WTC11 (cell line): ENCODE results near the gene AHCYL1. TPM values are rescaled to one million over a fixed set of nuclear protein-coding genes. Genes with fewer than 3 reads are reported as not detected.

ENCODE experiments used
- ATAC-seq: fragments of 200-7000 bp; cut with Tn5 transposase; 2 replicates; pipeline ENCODE4 v1.10.0; 2021; ENCODE audit warnings: mild to moderate bottlenecking, moderate library complexity
- CTCF ChIA-PET: fragments of 300-600 bp; sonication (Branson Sonifier 250); formaldehyde crosslinking; loops from one replicate; lab custom pipeline; 2021; ENCODE audit warnings: antibody characterized with exemption; lab: Charles Lee
- POLR2A ChIA-PET: fragments of 350-600 bp; sonication (Branson Sonifier 250); formaldehyde crosslinking; loops from one replicate; lab custom pipeline; 2021; ENCODE audit warnings: antibody characterized with exemption; lab: Charles Lee
- DNase-seq: peaks from one replicate; pipeline ENCODE4 v3.0.0; 2021; ENCODE audit warnings: low spot score
- H3K27ac Mint-ChIP-seq: 2 replicates; pipeline ENCODE4 v1.8.0; 2021; ENCODE audit warnings: mixed read lengths
- H3K27me3 Mint-ChIP-seq: 2 replicates; pipeline ENCODE4 v1.8.0; 2021; ENCODE audit warnings: low read depth, mild to moderate bottlenecking, moderate library complexity, mixed read lengths
- H3K36me3 Mint-ChIP-seq: 2 replicates; pipeline ENCODE4 v1.8.0; 2021; ENCODE audit warnings: mixed read lengths
- H3K4me1 Mint-ChIP-seq: 2 replicates; pipeline ENCODE4 v1.8.0; 2022; ENCODE audit warnings: mixed read lengths
- H3K4me3 Mint-ChIP-seq: 2 replicates; pipeline ENCODE4 v1.8.0; 2021; ENCODE audit warnings: mild to moderate bottlenecking, moderate library complexity, mixed read lengths
- H3K9me3 Mint-ChIP-seq: 2 replicates; pipeline ENCODE4 v1.8.0; 2021; ENCODE audit warnings: mixed read lengths
- ATF1 ChIP-seq: sonication (generic); formaldehyde crosslinking; IDR thresholded peaks from 2 replicates; pipeline ENCODE4 v1.8.1; 2023; ENCODE audit warnings: mild to moderate bottlenecking, moderate library complexity, missing genetic modification reagents
- ATF3 ChIP-seq: sonication (generic); formaldehyde crosslinking; conservative IDR thresholded peaks from 2 replicates; pipeline ENCODE4 v1.8.1; 2022; ENCODE audit warnings: mild to moderate bottlenecking, missing genetic modification reagents
- FOXJ3 ChIP-seq: sonication (generic); formaldehyde crosslinking; IDR thresholded peaks from 2 replicates; pipeline ENCODE4 v1.9.0; 2021; ENCODE audit warnings: missing genetic modification reagents, mild to moderate bottlenecking, borderline replicate concordance
- GRHL2 ChIP-seq: fragments of 250-450 bp; sonication (Bioruptor Pico); IDR thresholded peaks from 2 replicates; pipeline ENCODE4 v1.8.0; 2022; ENCODE audit warnings: mild to moderate bottlenecking, moderate library complexity; ENCODE audit not compliant: insufficient replicate concordance, severe bottlenecking
- IRF2 ChIP-seq: sonication (generic); formaldehyde crosslinking; IDR thresholded peaks from 2 replicates; pipeline ENCODE4 v1.8.0; 2022; ENCODE audit warnings: low read depth, missing genetic modification reagents, borderline replicate concordance
- JAZF1 ChIP-seq: fragments of 250-450 bp; sonication (Bioruptor Pico); IDR thresholded peaks from 2 replicates; pipeline ENCODE4 v1.9.0; 2021; ENCODE audit warnings: moderate library complexity, mild to moderate bottlenecking, inconsistent platforms
- JUN ChIP-seq: sonication (generic); formaldehyde crosslinking; IDR thresholded peaks from 2 replicates; pipeline ENCODE4 v1.8.0; 2023; ENCODE audit warnings: mild to moderate bottlenecking, missing genetic modification reagents
- MYBL2 ChIP-seq: sonication (generic); formaldehyde crosslinking; IDR thresholded peaks from 2 replicates; pipeline ENCODE4 v1.8.1; 2023; ENCODE audit warnings: mild to moderate bottlenecking, moderate library complexity, missing genetic modification reagents
- NFATC4 ChIP-seq: fragments of 250-450 bp; sonication (Bioruptor Pico); IDR thresholded peaks from 2 replicates; pipeline ENCODE4 v1.9.0; 2021; ENCODE audit warnings: mild to moderate bottlenecking
- PREB ChIP-seq: sonication (generic); formaldehyde crosslinking; IDR thresholded peaks from 2 replicates; pipeline ENCODE4 v1.8.1; 2022; ENCODE audit warnings: mild to moderate bottlenecking, missing genetic modification reagents, moderate library complexity, borderline replicate concordance
- RELA ChIP-seq: sonication (generic); formaldehyde crosslinking; IDR thresholded peaks from 2 replicates; pipeline ENCODE4 v1.8.1; 2022; ENCODE audit warnings: missing genetic modification reagents, mild to moderate bottlenecking, borderline replicate concordance
- TCF7 ChIP-seq: sonication (generic); formaldehyde crosslinking; IDR thresholded peaks from 2 replicates; pipeline ENCODE4 v1.8.0; 2022; ENCODE audit warnings: mild to moderate bottlenecking, low read depth, missing genetic modification reagents, moderate library complexity
- ZBTB21 ChIP-seq: sonication (generic); formaldehyde crosslinking; IDR thresholded peaks from 2 replicates; pipeline ENCODE4 v1.8.1; 2023; ENCODE audit warnings: mild to moderate bottlenecking, missing genetic modification reagents, borderline replicate concordance
- ZNF138 ChIP-seq: sonication (generic); formaldehyde crosslinking; conservative IDR thresholded peaks from 2 replicates; pipeline ENCODE4 v1.8.1; 2022; ENCODE audit warnings: mild to moderate bottlenecking, moderate library complexity, missing genetic modification reagents
- ZNF317 ChIP-seq: sonication (generic); formaldehyde crosslinking; IDR thresholded peaks from 2 replicates; pipeline ENCODE4 v1.8.1; 2023; ENCODE audit warnings: low read depth, mild to moderate bottlenecking, moderate library complexity, missing genetic modification reagents, borderline replicate concordance
- ZNF423 ChIP-seq: fragments of 250-450 bp; sonication (Bioruptor Pico); IDR thresholded peaks from 2 replicates; pipeline ENCODE4 v2.1.2; 2022; ENCODE audit warnings: mild to moderate bottlenecking, moderate library complexity
- ZNF671 ChIP-seq: fragments of 250-450 bp; sonication (Bioruptor Pico); IDR thresholded peaks from 2 replicates; pipeline ENCODE4 v1.8.0; 2021; ENCODE audit warnings: mild to moderate bottlenecking
- total RNA-seq: library from RNA; stranded (reverse); gene quantifications from 3 replicates; pipeline ENCODE4 v1.2.3, GENCODE V29; 2021
- TF ChIP-seq, protein P1 (sequence below): fragments of 250-450 bp; sonication (Bioruptor Pico); IDR thresholded peaks from 2 replicates; pipeline ENCODE4 v1.9.0; 2021; ENCODE audit warnings: moderate library complexity, mild to moderate bottlenecking, inconsistent platforms, borderline replicate concordance
- TF ChIP-seq, protein P2 (sequence below): fragments of 250-450 bp; sonication (Bioruptor Pico); IDR thresholded peaks from 2 replicates; pipeline ENCODE4 v1.9.0; 2021; ENCODE audit warnings: mild to moderate bottlenecking, borderline replicate concordance
- TF ChIP-seq, protein P3 (sequence below): fragments of 250-450 bp; sonication (Bioruptor Pico); IDR thresholded peaks from 2 replicates; pipeline ENCODE4 v2.1.2; 2022; ENCODE audit warnings: mild to moderate bottlenecking, moderate library complexity

The AHCYL1 gene
- total RNA-seq, 1 experiment from 2014 or later, result 92.1 TPM

GRCh38 chr1:110062612-110063011 lies 78.0 kb downstream of the AHCYL1 start:
- peaks cover 36% of the 10 kb centered on the region for H3K27me3 Mint-ChIP-seq
- CTCF ChIA-PET, result interaction anchor here (0.9 to 4.4 kb wide), 7 partner anchors 9 to 54 kb away, joined by 3 to 42 read pairs (median 6); partner anchors contain the start of gene STRIP1
- POLR2A ChIA-PET, result interaction anchor here (1.0 kb wide), 1 partner anchor 28 kb away, joined by 4 read pairs; the partner anchor contains the start of gene STRIP1
- no peaks in the 10 kb centered on the region for H3K9me3 Mint-ChIP-seq
- DNase-seq (no peak), ATAC-seq (no peak)
- peaks cover 11% of the 10 kb centered on the region for H3K36me3 Mint-ChIP-seq
- no peak for TF ChIP-seq ATF3 (CRISPR knock-in tag)
- TF ChIP-seq IRF2 (CRISPR knock-in tag), result no peak
- no peak for TF ChIP-seq FOXJ3 (CRISPR knock-in tag)
- no peak for TF ChIP-seq TCF7 (CRISPR knock-in tag)
- TF ChIP-seq JAZF1 (CRISPR knock-in tag), result no peak
- TF ChIP-seq ZNF317 (CRISPR knock-in tag), result no peak
- no peak for TF ChIP-seq ZNF423 (CRISPR knock-in tag)
- no peak for TF ChIP-seq NFATC4 (CRISPR knock-in tag)
- no peak for TF ChIP-seq MYBL2 (CRISPR knock-in tag)
- TF ChIP-seq ZBTB21 (CRISPR knock-in tag), result no peak
- TF ChIP-seq RELA (CRISPR knock-in tag), result no peak
- TF ChIP-seq ZNF671, result no peak
- no peak for TF ChIP-seq ATF1 (CRISPR knock-in tag)
- TF ChIP-seq PREB (CRISPR knock-in tag), result no peak
- H3K27ac Mint-ChIP-seq, result no peak overlapping the region
- H3K4me3 Mint-ChIP-seq, result no peak overlapping the region
- H3K4me1 Mint-ChIP-seq, result 0 out of 2 replicates have a peak, but pooled peaks cover 2% of the 10 kb centered on the region

DNA sequence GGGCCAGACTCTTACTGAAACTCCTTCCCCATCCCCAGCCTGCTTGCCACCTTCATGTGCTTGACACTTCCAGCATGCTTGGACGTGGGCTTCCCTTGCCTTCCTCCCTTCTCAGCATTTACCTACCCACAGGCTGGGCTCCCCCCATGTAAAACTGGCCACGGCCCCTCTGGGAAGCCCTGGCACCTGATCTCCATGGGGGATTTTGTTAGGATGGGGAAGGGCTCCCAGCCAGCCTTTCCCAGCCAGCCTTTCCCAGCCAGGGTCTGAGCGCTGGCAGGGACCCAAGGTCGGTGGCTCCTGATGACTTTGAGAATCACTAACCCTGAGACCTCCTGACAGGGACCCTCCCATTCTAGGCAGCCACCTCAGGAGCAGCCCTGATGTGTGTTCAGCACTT lies 79.2 kb downstream of the AHCYL1 start:
- TF ChIP-seq GRHL2 (CRISPR knock-in tag), result no peak
- DNase-seq (no peak), ATAC-seq (no peak)
- peaks cover 48% of the 10 kb centered on the region for H3K27me3 Mint-ChIP-seq
- H3K4me3 Mint-ChIP-seq, result no peak overlapping the region
- ChIA-PET CTCF (interaction anchor here (1.7 kb wide), 2 partner anchors 24 to 42 kb away, joined by 7 to 8 read pairs; no protein-coding TSS in a partner anchor), POLR2A (no interaction called here)
- H3K9me3 Mint-ChIP-seq, result no peaks in the 10 kb centered on the region
- H3K36me3 Mint-ChIP-seq, result peaks cover 5% of the 10 kb centered on the region
- H3K27ac Mint-ChIP-seq, result no peak overlapping the region
- H3K4me1 Mint-ChIP-seq, result peaks cover 11% of the 10 kb centered on the region

- ChIA-PET POLR2A (interaction anchor here (0.6 kb wide), 1 partner anchor 34 kb away, joined by 3 read pairs; no protein-coding TSS in a partner anchor), CTCF (interaction anchor here (1.0 to 1.7 kb wide), 6 partner anchors 23 to 395 kb away, joined by 3 to 8 read pairs (median 4); partner anchors contain the start of gene STRIP1)
- H3K4me1 Mint-ChIP-seq, result peaks cover 11% of the 10 kb centered on the region
- H3K36me3 Mint-ChIP-seq, result peaks cover 5% of the 10 kb centered on the region
- H3K9me3 Mint-ChIP-seq, result no peaks in the 10 kb centered on the region
- DNase-seq (no peak), ATAC-seq (no peak)
- peaks cover 58% of the 10 kb centered on the region for H3K27me3 Mint-ChIP-seq
- H3K4me3 Mint-ChIP-seq, result no peak overlapping the region
- no peak overlapping the region for H3K27ac Mint-ChIP-seq
- TF ChIP-seq, protein P1, sequence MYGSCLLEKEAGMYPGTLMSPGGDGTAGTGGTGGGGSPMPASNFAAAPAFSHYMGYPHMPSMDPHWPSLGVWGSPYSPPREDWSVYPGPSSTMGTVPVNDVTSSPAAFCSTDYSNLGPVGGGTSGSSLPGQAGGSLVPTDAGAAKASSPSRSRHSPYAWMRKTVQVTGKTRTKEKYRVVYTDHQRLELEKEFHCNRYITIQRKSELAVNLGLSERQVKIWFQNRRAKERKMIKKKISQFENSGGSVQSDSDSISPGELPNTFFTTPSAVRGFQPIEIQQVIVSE (CRISPR knock-in tag), result no peak
- TF ChIP-seq MYBL2 (CRISPR knock-in tag) (no peak), ZNF423 (CRISPR knock-in tag) (no peak), TCF7 (CRISPR knock-in tag) (no peak), JUN (CRISPR knock-in tag) (no peak), PREB (CRISPR knock-in tag) (no peak), ZNF138 (CRISPR knock-in tag) (no peak), ATF1 (CRISPR knock-in tag) (no peak), ZNF671 (no peak)
- TF ChIP-seq, protein P2, sequence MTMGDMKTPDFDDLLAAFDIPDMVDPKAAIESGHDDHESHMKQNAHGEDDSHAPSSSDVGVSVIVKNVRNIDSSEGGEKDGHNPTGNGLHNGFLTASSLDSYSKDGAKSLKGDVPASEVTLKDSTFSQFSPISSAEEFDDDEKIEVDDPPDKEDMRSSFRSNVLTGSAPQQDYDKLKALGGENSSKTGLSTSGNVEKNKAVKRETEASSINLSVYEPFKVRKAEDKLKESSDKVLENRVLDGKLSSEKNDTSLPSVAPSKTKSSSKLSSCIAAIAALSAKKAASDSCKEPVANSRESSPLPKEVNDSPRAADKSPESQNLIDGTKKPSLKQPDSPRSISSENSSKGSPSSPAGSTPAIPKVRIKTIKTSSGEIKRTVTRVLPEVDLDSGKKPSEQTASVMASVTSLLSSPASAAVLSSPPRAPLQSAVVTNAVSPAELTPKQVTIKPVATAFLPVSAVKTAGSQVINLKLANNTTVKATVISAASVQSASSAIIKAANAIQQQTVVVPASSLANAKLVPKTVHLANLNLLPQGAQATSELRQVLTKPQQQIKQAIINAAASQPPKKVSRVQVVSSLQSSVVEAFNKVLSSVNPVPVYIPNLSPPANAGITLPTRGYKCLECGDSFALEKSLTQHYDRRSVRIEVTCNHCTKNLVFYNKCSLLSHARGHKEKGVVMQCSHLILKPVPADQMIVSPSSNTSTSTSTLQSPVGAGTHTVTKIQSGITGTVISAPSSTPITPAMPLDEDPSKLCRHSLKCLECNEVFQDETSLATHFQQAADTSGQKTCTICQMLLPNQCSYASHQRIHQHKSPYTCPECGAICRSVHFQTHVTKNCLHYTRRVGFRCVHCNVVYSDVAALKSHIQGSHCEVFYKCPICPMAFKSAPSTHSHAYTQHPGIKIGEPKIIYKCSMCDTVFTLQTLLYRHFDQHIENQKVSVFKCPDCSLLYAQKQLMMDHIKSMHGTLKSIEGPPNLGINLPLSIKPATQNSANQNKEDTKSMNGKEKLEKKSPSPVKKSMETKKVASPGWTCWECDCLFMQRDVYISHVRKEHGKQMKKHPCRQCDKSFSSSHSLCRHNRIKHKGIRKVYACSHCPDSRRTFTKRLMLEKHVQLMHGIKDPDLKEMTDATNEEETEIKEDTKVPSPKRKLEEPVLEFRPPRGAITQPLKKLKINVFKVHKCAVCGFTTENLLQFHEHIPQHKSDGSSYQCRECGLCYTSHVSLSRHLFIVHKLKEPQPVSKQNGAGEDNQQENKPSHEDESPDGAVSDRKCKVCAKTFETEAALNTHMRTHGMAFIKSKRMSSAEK, result no peak
- TF ChIP-seq, protein P3, sequence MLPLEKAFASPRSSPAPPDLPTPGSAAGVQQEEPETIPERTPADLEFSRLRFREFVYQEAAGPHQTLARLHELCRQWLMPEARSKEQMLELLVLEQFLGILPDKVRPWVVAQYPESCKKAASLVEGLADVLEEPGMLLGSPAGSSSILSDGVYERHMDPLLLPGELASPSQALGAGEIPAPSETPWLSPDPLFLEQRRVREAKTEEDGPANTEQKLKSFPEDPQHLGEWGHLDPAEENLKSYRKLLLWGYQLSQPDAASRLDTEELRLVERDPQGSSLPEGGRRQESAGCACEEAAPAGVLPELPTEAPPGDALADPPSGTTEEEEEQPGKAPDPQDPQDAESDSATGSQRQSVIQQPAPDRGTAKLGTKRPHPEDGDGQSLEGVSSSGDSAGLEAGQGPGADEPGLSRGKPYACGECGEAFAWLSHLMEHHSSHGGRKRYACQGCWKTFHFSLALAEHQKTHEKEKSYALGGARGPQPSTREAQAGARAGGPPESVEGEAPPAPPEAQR, result no peak
These were observed 80.2 kb downstream of the AHCYL1 start for GRCh38 chr1:110064576-110065337.
